Vagina (tissue), 2 donors: ENCODE results near the gene CARM1.

Experiments used
- POLR2AphosphoS5 ChIP-seq, 2 donors: sonication (generic); formaldehyde crosslinking; IDR thresholded peaks; one replicate each; pipeline ENCODE4 v1.9.0; 2017; ENCODE audit warnings: antibody characterized with exemption in 2 of 2, mild to moderate bottlenecking in 2 of 2, low read depth in 1 of 2; ENCODE audit not compliant: insufficient read depth in 1 of 2
- TF ChIP-seq, protein P1 (sequence below), 3 experiments: fragments of 450-650 bp in 2 of 3; fragments of 200-600 bp in 1 of 3; sonication (generic) in 1 of 3; IDR thresholded peaks; one replicate each; pipeline ENCODE4 v1.5.1; 2017 to 2019; ENCODE audit warnings: antibody characterized with exemption in 3 of 3, mild to moderate bottlenecking in 2 of 3, moderate library complexity in 2 of 3

DNA sequence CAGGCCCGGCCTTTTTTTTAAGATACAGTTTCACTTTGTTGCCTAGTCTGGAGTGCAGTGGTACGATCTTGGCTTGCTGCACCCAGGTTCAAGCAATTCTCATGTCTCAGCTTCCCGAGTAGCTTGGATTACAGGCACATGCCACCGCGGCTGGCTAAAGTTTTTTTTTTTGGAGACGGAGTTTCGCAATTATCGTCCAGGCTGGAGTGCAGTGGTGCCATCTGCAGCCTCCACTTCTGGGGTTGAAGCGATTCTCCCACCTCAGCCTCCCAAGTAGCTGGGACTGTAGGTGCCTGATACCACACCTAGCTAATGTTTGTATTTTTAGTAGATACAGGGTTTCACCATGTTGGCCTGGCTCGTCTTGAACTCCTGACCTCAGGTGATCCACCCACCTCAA is 4.9 kb upstream of the CARM1 start:
- TF ChIP-seq, protein P1, sequence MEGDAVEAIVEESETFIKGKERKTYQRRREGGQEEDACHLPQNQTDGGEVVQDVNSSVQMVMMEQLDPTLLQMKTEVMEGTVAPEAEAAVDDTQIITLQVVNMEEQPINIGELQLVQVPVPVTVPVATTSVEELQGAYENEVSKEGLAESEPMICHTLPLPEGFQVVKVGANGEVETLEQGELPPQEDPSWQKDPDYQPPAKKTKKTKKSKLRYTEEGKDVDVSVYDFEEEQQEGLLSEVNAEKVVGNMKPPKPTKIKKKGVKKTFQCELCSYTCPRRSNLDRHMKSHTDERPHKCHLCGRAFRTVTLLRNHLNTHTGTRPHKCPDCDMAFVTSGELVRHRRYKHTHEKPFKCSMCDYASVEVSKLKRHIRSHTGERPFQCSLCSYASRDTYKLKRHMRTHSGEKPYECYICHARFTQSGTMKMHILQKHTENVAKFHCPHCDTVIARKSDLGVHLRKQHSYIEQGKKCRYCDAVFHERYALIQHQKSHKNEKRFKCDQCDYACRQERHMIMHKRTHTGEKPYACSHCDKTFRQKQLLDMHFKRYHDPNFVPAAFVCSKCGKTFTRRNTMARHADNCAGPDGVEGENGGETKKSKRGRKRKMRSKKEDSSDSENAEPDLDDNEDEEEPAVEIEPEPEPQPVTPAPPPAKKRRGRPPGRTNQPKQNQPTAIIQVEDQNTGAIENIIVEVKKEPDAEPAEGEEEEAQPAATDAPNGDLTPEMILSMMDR (IDR thresholded peaks at IDR 0.05): no peak
- no peak for TF ChIP-seq POLR2AphosphoS5 (IDR thresholded peaks at IDR 0.05; ENCODE audit: insufficient read depth in 1 of 2, low read depth in 1 of 2)
